WERI-Rb-1 (cell line): ENCODE results near the gene DISC1.

Experiments used
- DNase-seq: peaks from one replicate; pipeline ENCODE4 v3.0.0-alpha.2; 2020
- H3K27ac ChIP-seq: fragments of 250-450 bp; sonication (Bioruptor Pico); 2 replicates; pipeline ENCODE4 v1.5.1; 2020; ENCODE audit warnings: mild to moderate bottlenecking, moderate library complexity
- H3K27me3 ChIP-seq: fragments of 250-450 bp; sonication (Bioruptor Pico); 2 replicates; pipeline ENCODE4 v1.5.1; 2021; ENCODE audit warnings: mild to moderate bottlenecking, low read depth, moderate library complexity; ENCODE audit not compliant: insufficient read depth, severe bottlenecking
- H3K36me3 ChIP-seq: fragments of 250-450 bp; sonication (Bioruptor Pico); 2 replicates; pipeline ENCODE4 v1.5.1; 2020; ENCODE audit warnings: mild to moderate bottlenecking, moderate library complexity
- H3K4me3 ChIP-seq: 2 replicates; pipeline ENCODE4 v1.5.1; 2011; ENCODE audit warnings: low read depth, mild to moderate bottlenecking, control low read depth, low read length
- H3K9me3 ChIP-seq: fragments of 250-450 bp; sonication (Bioruptor Pico); 2 replicates; pipeline ENCODE4 v1.5.1; 2021; ENCODE audit warnings: mild to moderate bottlenecking, moderate library complexity; ENCODE audit not compliant: severe bottlenecking
- CTCF ChIP-seq: IDR thresholded peaks from 2 replicates; pipeline ENCODE4 v1.5.1; 2011; ENCODE audit warnings: low read depth, mild to moderate bottlenecking, control low read depth, inconsistent platforms, low read length

The DISC1 gene

GRCh38 chr1:231610388-231610787 lies 16.2 kb upstream of the DISC1 start:
- Histone ChIP-seq H3K36me3 (no peaks in the 10 kb centered on the region), H3K9me3 (no peaks in the 10 kb centered on the region), H3K4me3 (no peak overlapping the region), H3K27me3 (no peaks in the 10 kb centered on the region), H3K27ac (no peak overlapping the region)
- TF ChIP-seq CTCF, result no peak
- no peak for DNase-seq

DNA sequence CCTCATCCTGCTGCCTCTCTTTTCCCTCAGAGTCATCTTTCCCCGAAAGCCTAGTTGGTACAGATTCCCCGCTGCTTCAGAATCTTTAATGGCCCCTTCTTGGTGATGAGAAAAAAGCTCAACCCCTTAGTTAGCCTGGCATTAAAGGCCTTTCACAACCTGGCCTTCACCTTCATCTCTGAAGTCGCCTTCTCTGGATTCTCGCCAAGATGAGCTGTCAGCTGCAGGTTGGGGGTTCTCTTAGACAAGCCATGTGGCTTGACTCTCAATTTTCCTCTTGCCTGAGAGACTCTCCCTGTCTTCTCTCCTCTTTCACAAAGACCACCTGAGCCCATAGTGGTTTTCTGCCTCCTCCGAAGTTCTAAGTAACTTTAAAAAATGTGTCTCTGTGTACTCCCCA lies 15.5 kb upstream of the DISC1 start:
- Histone ChIP-seq H3K36me3 (no peaks in the 10 kb centered on the region), H3K4me3 (no peak overlapping the region), H3K27me3 (no peaks in the 10 kb centered on the region), H3K9me3 (no peaks in the 10 kb centered on the region), H3K27ac (no peak overlapping the region)
- DNase-seq, result no peak
- TF ChIP-seq CTCF, result no peak

DNA sequence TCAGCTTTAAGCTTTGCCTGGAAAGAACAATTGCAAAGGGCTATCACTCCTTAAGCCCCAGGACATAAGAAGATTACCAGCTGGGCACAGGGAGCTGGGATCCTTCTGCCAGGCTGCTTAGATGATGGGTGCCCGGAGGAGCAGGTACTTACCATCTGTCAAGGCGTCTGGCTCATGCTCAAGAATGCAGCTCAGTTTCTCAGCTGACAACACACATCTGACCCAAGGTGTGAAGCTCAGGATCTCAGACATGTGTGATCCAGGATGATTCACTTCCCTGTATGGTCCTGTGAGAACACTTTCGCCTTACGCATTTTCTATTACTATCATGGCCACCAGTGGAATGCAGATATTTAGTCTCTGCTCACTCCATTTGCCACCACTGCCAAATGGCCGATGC lies 14.7 kb upstream of the DISC1 start:
- H3K9me3 ChIP-seq, result no peaks in the 10 kb centered on the region
- no peaks in the 10 kb centered on the region for H3K36me3 ChIP-seq
- DNase-seq, result peak; percentile 93
- H3K27ac ChIP-seq, result no peak overlapping the region
- TF ChIP-seq CTCF, result no peak
- no peaks in the 10 kb centered on the region for H3K27me3 ChIP-seq
- no peak overlapping the region for H3K4me3 ChIP-seq

- Histone ChIP-seq H3K9me3 (no peaks in the 10 kb centered on the region), H3K36me3 (no peaks in the 10 kb centered on the region), H3K27me3 (no peaks in the 10 kb centered on the region), H3K4me3 (no peak overlapping the region), H3K27ac (no peak overlapping the region)
- TF ChIP-seq CTCF, result no peak
- DNase-seq, result no peak
Observed at GRCh38 chr1:231612393-231613089, 14.0 kb upstream of the DISC1 start.

DNA sequence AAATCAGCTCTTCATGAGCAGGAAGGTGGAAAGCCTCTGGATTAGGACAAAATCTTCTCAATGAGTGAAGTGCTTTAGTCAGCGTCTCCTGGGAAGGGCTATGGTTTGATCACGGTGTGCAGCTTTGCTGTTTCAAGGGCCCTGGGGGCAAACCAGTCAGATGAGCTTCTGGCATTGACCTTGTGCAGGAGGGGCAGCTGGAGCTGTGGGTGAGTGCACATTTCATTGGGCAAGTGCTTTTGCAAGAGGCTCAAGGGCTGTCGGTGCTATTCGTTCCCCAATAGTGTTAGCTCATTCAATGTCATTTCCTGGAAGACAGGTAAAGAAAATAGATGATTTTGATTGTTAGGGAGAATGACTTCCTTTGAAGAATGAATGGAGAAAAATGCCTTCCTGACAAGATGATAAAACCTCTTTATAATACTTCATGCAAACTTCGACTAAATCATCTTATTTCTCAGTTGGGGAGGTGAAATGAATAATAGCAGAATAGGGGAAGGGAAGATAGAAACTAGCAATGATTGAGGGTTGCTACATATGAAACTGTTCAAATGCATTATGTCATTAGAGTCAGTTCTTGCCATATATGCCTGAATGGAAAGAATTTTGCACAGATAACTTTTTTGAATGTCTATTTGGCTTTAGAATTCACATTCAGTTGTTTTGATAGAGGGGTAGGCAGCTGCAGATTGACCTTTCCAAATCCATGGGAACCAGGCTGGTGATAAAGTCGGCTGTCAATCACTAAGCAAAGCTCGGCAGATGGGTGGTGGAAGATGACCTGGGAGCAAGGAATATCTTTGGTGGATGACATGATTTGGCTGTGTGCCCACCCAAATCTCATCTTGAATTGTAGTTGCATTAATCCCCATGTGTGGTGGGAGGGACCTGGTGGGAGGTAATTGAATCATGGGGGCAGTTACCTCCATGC lies 12.9 kb upstream of the DISC1 start:
- H3K27ac ChIP-seq, result no peak overlapping the region
- H3K4me3 ChIP-seq, result no peak overlapping the region
- DNase-seq, result peak; percentile 41
- H3K36me3 ChIP-seq, result no peaks in the 10 kb centered on the region
- H3K9me3 ChIP-seq, result no peaks in the 10 kb centered on the region
- H3K27me3 ChIP-seq, result no peaks in the 10 kb centered on the region
- no peak for TF ChIP-seq CTCF
